Smooth muscle cell (in vitro differentiated cells): ENCODE measurements around the gene SLAMF9. TPM values are rescaled to one million over a fixed set of nuclear protein-coding genes. Genes with fewer than 3 reads are reported as not detected.

Source experiments
- DNase-seq: peaks from one replicate; lab custom pipeline; 2025; ENCODE audit not compliant: unreplicated experiment; lab: John Stamatoyannopoulos, UW
- H2AFZ ChIP-seq: fragments of 200-600 bp; sonication (generic); 2 replicates; pipeline ENCODE4 v1.6.0; 2016; ENCODE audit warnings: antibody characterized with exemption, low read depth, mild to moderate bottlenecking
- H3F3A ChIP-seq: fragments of 200-600 bp; sonication (generic); 2 replicates; pipeline ENCODE4 v1.6.0; 2017; ENCODE audit warnings: antibody characterized with exemption, low read depth
- H3K27ac ChIP-seq: fragments of 200-600 bp; sonication (generic); 2 replicates; pipeline ENCODE4 v1.5.1; 2016; ENCODE audit warnings: low read depth, mild to moderate bottlenecking
- H3K27me3 ChIP-seq: fragments of 200-600 bp; sonication (generic); 2 replicates; pipeline ENCODE4 v1.6.1; 2016; ENCODE audit warnings: low read depth, mild to moderate bottlenecking
- H3K36me3 ChIP-seq: fragments of 200-600 bp; sonication (generic); 2 replicates; pipeline ENCODE4 v1.5.1; 2016; ENCODE audit warnings: low read depth
- H3K4me1 ChIP-seq: fragments of 200-600 bp; sonication (generic); 2 replicates; pipeline ENCODE4 v1.5.1; 2016; ENCODE audit warnings: low read depth
- H3K4me2 ChIP-seq: fragments of 200-600 bp; sonication (generic); 2 replicates; pipeline ENCODE4 v1.6.0; 2016; ENCODE audit warnings: mild to moderate bottlenecking
- H3K4me3 ChIP-seq: fragments of 200-600 bp; sonication (generic); 2 replicates; pipeline ENCODE4 v1.5.1; 2016; ENCODE audit warnings: mild to moderate bottlenecking
- H3K79me2 ChIP-seq: fragments of 200-600 bp; sonication (generic); 2 replicates; pipeline ENCODE4 v1.6.0; 2016; ENCODE audit warnings: low read depth, mild to moderate bottlenecking
- H3K9ac ChIP-seq: fragments of 200-600 bp; sonication (generic); 2 replicates; pipeline ENCODE4 v1.6.0; 2016; ENCODE audit warnings: low read depth
- H3K9me3 ChIP-seq: fragments of 200-600 bp; sonication (generic); replicated peaks from 2 replicates; pipeline ENCODE4 v1.5.1; 2016; ENCODE audit warnings: low read depth
- H4K20me1 ChIP-seq: fragments of 200-600 bp; sonication (generic); 2 replicates; pipeline ENCODE4 v1.6.0; 2016; ENCODE audit warnings: low read depth
- WGBS: methylation state at CpG from one replicate; pipeline ENCODE4 v1.1.7; 2016; ENCODE audit warnings: low lambda C conversion rate; 5-methylcytosine and 5-hydroxymethylcytosine counted together
- polyA plus RNA-seq: library from polyadenylated mRNA; unstranded; fragments of >200 nt; fragmentation: Nextera tagmentation; extraction: Ambion mirVana; gene quantifications from 2 replicates; pipeline ENCODE4 v1.2.1, GENCODE V29; 2016
- total RNA-seq: library from RNA; depleted of rRNA; stranded (reverse); fragments of >200 nt; gene quantifications from 2 replicates; pipeline ENCODE4 v1.2.3, GENCODE V29; 2014
- TF ChIP-seq, protein P1 (sequence below): fragments of 200-600 bp; sonication (generic); IDR thresholded peaks from 2 replicates; pipeline ENCODE4 v1.5.1; 2017; ENCODE audit warnings: borderline replicate concordance, mild to moderate bottlenecking, antibody characterized with exemption; ENCODE audit not compliant: insufficient read depth, poor library complexity, severe bottlenecking

The SLAMF9 gene
- total and polyA plus RNA-seq, 2 experiments from 2014 or later: 1.3 to 2.1 TPM

- H3K4me2 ChIP-seq: no peak overlapping the region
- no peaks in the 10 kb centered on the region for H4K20me1 ChIP-seq
- H3K27ac ChIP-seq: no peak overlapping the region
- WGBS: 59% methylated on average over 3 of the region's 3 CpGs
- H3K4me1 ChIP-seq: no peaks in the 10 kb centered on the region
- H2AFZ ChIP-seq: no peak overlapping the region
- H3K27me3 ChIP-seq: no peaks in the 10 kb centered on the region
- H3K36me3 ChIP-seq: no peaks in the 10 kb centered on the region
- TF ChIP-seq, protein P1, sequence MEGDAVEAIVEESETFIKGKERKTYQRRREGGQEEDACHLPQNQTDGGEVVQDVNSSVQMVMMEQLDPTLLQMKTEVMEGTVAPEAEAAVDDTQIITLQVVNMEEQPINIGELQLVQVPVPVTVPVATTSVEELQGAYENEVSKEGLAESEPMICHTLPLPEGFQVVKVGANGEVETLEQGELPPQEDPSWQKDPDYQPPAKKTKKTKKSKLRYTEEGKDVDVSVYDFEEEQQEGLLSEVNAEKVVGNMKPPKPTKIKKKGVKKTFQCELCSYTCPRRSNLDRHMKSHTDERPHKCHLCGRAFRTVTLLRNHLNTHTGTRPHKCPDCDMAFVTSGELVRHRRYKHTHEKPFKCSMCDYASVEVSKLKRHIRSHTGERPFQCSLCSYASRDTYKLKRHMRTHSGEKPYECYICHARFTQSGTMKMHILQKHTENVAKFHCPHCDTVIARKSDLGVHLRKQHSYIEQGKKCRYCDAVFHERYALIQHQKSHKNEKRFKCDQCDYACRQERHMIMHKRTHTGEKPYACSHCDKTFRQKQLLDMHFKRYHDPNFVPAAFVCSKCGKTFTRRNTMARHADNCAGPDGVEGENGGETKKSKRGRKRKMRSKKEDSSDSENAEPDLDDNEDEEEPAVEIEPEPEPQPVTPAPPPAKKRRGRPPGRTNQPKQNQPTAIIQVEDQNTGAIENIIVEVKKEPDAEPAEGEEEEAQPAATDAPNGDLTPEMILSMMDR: no peak
- no peak overlapping the region for H3K4me3 ChIP-seq
- H3F3A ChIP-seq: no peaks in the 10 kb centered on the region
- no peaks in the 10 kb centered on the region for H3K9me3 ChIP-seq
- no peak for DNase-seq
- H3K9ac ChIP-seq: no peak overlapping the region
- no peaks in the 10 kb centered on the region for H3K79me2 ChIP-seq
Observed at GRCh38 chr1:159958719-159959380, 4.8 kb upstream of the SLAMF9 start.

GRCh38 chr1:159957824-159958268 lies 3.8 kb upstream of the SLAMF9 start:
- Histone ChIP-seq H3K27ac (no peak overlapping the region), H3F3A (no peaks in the 10 kb centered on the region), H3K79me2 (no peaks in the 10 kb centered on the region), H3K36me3 (no peaks in the 10 kb centered on the region), H3K27me3 (no peaks in the 10 kb centered on the region), H2AFZ (no peak overlapping the region), H3K9me3 (no peaks in the 10 kb centered on the region), H3K4me3 (no peak overlapping the region), H3K4me2 (no peak overlapping the region), H4K20me1 (no peaks in the 10 kb centered on the region), H3K9ac (no peak overlapping the region), H3K4me1 (no peaks in the 10 kb centered on the region)
- WGBS: 73% methylated on average over 9 of the region's 9 CpGs
- no peak for DNase-seq
- TF ChIP-seq, protein P1: no peak

GRCh38 chr1:159955456-159955855 lies 1.4 kb upstream of the SLAMF9 start:
- H4K20me1 ChIP-seq: no peaks in the 10 kb centered on the region
- no peak overlapping the region for H3K4me3 ChIP-seq
- TF ChIP-seq, protein P1: no peak
- H3K4me1 ChIP-seq: no peaks in the 10 kb centered on the region
- H3F3A ChIP-seq: no peaks in the 10 kb centered on the region
- H3K9me3 ChIP-seq: no peaks in the 10 kb centered on the region
- H3K79me2 ChIP-seq: no peaks in the 10 kb centered on the region
- H3K36me3 ChIP-seq: no peaks in the 10 kb centered on the region
- H3K9ac ChIP-seq: no peak overlapping the region
- WGBS: 87% methylated on average over 3 of the region's 3 CpGs
- H2AFZ ChIP-seq: no peak overlapping the region
- H3K4me2 ChIP-seq: no peak overlapping the region
- DNase-seq: no peak
- H3K27ac ChIP-seq: no peak overlapping the region
- H3K27me3 ChIP-seq: no peaks in the 10 kb centered on the region

DNA sequence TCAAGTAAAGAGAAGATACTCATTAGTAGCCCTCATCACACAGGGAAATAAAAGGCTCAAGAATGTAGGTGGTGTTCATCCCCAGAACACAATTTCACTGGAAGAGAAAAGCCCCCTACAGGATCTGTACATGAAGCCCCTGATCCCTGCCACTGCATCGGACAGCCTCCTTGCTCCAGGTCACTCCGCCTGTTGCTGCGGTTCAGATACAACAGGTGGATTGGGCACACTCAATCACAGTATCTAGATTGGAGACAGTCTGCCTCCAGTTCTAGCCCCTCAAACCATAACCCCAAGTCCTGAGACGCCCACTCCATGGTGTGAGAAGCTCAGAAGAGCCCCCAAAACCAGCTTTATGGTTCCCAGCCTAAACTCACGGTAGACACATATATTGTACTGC lies 1.1 kb downstream of the SLAMF9 start:
- TF ChIP-seq, protein P1: no peak
- Histone ChIP-seq H3K9ac (no peak overlapping the region), H3K4me3 (no peak overlapping the region), H4K20me1 (no peaks in the 10 kb centered on the region), H3K4me2 (no peak overlapping the region), H3F3A (no peaks in the 10 kb centered on the region), H3K27ac (no peak overlapping the region), H2AFZ (no peak overlapping the region), H3K9me3 (no peaks in the 10 kb centered on the region), H3K36me3 (no peaks in the 10 kb centered on the region), H3K79me2 (no peaks in the 10 kb centered on the region), H3K4me1 (no peaks in the 10 kb centered on the region), H3K27me3 (no peaks in the 10 kb centered on the region)
- WGBS: 91% methylated on average over 5 of the region's 5 CpGs
- DNase-seq: no peak
